HG03025 (cell line): ENCODE measurements around the gene THSD4.
"Not testable (repeated sequence)": the region's sequence is repeated elsewhere in the genome, so short reads cannot be mapped to it uniquely, and the experiment has no call there.

Experiments used
- ATAC-seq: cut with Tn5 transposase; IDR thresholded peaks from one replicate; pipeline ENCODE4 v1.9.1; 2021; ENCODE audit warnings: mild to moderate bottlenecking, moderate library complexity; ENCODE audit not compliant: unreplicated experiment, low FRiP score

Gene THSD4

DNA sequence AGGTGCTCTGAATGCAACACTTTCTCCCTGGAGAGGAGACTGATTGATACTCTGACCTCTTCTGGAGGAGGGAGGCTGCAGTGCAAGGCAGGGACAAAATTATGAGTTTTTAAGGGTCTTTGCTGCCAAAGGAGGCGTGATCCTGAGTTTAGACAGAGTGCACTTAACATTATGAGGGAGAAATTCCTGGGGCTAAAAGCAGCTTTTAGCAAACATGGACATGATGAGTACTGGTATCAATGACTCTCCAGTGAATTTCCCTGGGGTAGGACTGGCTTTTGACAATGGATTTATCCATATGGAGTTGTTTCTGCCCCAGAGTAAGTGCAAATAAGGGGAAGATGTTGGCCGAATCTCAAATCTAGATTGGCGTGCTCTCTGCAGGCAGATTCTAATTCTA, 133.1 kb downstream of the THSD4 start:
- no peak for ATAC-seq

DNA sequence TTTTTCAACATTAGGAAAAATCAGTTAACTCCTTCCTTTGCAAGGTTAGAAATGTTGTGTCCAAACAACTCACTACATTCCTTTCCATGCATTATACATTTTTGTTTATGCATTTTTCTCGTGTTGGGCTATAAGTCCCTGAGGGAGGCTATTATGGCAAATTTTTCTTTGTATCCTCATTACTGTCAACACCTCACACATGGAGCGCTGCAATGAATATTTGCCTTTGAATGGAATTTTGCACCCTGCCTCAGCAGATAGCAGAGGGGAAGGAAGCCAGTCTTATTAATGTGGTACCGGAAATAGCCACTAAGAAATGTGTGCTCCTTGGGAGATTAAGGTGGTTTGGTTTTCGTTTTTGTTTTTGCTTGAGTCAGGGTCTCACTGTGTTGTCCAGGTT, 134.7 kb downstream of the THSD4 start:
- ATAC-seq: no peak

DNA sequence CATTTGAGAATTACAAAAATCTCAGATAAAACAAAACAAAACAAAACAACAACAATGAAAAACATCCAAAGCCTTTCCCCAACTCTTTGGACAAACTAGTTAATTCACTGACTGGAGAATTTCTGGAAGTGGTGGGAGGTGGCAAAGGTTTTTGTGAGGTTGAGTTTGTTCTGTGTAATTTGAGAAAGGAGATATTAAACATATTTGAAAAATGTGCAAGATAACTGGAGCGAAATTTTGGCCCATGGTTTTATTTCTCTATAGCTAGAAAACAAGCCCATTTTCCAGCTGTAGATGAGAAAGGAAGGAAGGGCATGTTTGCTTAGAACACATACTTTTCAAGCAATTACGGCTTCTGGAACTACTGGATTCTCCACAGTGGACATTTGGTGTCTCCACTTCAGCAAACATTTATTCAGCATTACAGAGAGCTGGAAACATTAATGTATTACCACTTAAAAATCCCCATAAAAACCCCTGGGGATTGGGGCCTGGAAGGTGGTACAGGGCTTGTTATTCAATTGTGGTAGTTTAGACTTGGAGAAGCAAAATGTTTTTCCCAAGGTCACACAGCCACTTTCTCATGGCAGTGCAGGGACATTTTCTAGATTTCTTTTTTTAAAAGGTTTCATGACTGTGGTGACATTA, 135.8 kb downstream of the THSD4 start:
- ATAC-seq: no peak

DNA sequence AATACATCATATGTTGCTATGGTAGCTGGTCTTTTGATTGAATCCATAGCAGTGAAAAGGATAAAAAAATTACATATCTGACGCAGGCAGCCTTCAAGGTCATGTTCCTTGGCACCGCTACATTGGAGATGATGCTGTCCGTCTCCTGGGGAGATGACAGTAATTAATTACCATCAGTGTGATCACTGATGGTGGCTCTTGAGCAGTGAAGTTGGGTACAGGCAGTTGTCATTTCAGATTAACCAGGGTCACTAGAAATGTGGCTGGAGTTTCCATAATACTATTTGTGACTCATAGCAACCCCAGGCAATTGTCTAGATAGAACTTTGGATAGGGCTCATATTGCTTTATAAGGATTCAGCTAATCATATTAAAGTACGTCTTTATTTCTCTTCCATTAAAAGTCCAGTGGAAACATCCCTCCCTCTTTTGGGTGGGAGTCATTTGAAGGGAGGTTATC, 136.3 kb downstream of the THSD4 start:
- ATAC-seq: no peak

DNA sequence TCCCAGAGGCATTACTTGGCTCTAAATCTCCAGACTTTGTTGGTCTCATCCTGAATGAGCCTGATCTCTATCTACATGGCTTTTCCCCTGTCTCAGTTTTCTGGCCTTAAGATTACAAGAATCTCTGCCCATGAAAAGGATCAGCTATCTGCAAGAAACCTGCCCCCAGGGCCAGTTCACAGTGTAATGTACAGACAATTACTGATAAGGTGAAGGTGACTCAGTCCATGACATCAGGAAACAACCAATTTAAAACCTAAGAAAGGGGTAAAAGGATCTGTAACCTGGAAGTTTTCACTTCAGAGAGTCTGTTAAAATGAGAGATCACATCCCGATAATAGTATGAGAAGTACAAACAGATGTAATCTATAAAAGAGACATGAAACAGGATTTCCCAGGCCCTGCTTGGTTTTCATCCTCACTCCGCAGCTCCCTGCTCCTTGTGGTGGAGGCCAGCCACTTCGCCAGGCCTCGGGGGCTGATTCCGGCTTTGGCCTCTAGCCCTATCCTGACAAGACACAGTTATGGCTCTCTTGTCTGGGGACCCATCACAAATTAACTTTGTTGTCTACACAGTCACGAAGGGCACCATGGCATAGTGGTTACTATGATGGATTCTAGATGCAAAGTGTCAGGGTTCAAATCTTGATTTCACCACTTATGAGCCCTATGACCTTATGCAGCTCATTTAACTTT, 136.9 kb downstream of the THSD4 start:
- no peak for ATAC-seq

DNA sequence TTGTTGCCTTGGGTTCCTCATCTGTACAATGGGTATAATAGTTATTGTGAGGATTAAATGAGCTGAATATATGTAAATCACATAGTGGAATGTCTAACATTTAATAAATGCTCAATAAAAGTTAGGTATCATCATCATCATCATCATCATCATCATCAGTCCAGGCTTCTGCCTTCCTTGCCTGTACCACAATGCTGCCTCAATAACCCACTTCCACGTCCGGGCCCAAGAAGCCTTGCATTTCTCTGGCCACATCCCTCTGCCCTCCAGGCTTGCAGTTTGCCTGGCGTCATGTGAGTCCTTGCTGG, 137.4 kb downstream of the THSD4 start:
- no peak for ATAC-seq

DNA sequence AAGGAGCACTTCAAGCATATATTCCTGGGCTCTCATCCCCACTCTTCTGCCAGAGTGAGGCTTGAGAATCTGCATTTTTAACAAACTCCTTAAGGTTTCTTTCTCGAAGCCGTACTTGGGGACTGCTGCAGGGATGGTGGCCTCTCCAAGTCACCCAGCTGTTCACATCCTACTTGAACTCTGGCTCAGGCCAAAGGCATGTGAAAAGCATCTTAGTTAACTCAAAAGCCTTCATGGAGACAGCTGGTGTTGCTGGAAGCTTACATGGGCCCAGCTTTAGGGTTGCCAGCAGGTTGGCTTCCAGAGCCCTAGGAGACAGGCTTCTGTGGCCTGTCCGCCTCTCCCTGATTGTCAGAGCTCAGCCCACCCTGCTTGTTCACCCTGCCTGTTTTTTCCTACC, 139.2 kb downstream of the THSD4 start:
- no peak for ATAC-seq

DNA sequence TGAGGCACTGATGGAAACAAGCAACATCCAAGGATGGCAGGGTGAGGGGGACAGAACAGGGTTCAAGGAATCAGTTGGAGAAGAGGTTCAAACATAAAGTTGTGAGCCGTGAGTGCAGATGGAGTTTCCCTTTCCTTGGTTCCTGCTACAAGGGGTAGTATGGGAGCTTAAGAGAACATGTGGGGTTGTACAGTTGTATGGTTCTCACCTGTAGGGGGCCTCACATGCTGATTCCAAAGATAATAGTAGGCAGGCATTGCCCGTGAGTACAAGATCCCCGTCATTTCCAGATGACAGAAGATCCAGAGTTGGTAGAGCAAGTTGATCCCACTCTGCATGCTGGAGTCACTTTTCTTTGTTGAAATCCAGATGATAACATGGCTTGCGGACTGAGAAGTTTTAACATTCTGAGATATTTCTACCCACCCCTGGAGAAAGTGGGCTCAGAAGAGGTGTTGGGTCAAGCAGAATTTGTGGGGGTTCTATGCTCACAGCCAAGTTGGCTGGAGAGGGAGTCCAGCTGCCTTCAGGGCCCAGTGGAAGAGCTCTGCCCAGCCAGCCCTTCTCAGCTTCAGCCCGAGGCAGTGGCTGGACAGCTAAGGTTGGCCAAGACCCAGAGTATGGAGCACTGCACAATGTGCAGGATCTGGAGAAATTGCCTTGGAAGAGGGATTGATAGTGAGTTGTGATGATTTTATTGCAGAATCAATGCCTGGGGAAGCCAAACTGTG, 141.8 kb downstream of the THSD4 start:
- no peak for ATAC-seq

DNA sequence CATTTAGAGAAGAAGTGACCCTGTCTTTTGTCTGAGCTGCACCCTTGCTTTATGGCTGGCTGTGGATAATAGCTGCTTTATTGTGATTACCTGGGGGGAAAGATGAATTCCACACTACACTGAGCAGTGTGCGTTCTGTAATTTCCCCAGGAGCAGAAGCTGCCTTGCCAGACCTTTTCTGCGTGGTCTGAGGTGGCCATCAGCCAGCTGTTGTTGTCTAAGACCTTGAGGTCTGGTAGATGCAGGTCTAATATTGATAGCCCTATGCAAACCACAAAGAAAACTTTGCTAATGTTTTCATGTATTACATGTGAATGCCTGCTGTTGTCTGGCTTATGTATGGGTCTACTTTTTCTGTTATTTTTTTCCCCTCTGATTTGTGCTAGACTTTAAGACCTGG, 144.6 kb downstream of the THSD4 start:
- no peak for ATAC-seq

DNA sequence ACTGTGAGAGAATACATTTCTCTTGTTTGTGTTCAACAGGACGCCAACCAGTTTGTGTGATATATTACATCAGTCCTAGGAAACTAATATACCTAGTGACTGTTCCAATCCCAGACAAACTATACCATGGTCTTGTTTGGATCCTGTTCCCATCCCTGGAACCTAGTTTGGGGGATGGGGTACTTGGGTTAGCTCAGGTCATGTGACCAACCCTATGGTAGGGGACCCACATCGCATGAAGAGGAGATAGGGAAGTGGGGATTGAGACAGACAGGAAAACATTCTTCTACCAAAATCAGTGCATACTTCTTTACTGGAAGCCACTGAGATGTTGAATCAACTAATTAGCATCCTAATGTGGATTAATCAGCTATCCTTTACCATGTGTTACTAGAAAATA, 146.1 kb downstream of the THSD4 start:
- ATAC-seq: no peak

DNA sequence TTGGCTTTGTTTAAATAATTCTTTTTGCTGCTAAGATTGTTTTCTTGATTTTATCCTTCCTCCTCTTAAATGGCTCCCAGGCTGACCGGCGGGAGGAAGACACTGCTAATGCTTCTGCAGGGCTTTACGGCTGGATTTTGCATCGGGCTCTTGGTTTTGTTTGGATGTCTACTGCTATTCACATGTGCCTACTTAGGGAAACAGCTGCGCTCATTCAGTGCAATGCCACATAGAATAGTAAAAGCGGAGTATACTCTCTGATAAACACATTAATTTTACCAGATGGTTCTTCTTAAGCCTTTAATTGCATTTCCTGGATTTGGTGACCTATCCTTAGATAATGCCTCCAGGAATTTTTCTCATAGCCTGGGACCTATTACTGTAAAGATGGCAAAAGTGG, 146.6 kb downstream of the THSD4 start:
- ATAC-seq: no peak

DNA sequence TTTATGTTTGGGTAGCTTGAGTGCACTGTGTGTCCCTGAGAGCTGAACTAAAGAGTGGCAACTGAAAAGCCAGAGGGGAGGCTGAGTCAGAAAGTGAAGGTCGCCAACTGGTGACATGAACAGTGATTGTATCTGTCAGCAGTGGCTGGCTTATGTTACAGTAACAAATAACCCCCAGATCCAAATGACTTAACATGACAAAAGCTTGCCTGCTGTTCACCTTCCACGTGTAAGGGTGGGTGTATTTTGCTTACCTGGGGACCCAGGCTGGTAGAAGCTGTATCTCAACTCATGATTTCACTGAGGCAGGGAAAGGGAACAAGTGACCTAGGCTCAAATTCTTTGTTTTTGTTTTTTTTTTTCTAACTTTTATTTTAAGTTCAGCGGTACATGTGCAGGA, 147.3 kb downstream of the THSD4 start:
- no peak for ATAC-seq

DNA sequence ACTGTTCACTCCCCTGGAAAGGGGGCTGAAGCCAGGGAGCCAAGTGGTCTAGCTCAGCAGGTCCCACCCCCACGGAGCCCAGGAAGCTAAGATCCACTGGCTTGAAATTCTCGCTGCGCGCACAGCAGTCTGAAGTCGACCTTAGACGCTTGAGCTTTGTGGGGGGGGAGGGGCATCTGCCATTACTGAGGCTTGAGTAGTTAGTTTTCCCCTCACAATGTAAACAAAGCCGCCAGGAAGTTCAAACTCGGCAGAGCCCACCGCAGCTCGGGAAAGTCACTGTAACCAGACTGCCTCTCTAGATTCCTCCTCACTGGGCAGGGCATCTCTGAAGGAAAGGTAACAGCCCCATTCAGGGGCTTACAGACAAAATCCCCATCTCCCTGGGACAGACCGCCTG, 150.3 kb downstream of the THSD4 start:
- ATAC-seq: not testable (repeated sequence)

DNA sequence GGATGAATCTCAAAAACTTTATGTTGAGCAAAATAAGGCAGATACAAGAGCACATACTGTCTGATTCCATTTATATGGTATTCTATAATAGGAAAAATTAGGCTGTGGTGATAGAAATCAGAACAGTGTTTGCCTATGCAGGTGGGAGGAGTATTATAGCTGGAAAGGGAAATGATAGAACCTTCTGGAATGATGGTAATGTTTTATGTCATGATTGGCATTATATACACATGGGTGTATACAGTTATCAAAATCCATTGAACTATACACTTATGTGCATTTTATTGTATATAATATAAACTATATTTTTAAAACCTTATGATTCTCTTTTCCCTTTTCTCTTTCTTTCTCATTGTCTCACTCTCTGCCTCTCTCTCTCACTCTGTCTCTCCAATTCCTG, 156.1 kb downstream of the THSD4 start:
- ATAC-seq: no peak

DNA sequence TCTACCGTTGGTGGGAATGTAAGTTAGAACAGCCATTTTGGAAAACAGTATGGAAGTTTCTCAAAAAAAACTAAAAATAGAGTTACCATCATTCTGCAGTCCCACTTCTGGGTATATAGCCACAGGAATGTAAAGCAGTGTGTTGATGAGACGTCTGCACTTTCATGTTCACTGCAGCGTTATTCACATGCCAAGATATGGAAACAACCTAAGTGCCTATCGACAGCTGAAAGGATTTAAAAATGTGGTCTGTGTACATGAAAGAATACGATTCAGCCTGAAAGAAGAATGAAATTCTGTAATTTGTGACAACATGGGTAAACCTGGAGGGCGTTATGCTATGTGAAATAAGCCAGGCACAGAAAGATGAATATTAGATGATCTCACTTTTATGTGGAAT, 157.7 kb downstream of the THSD4 start:
- ATAC-seq: no peak

DNA sequence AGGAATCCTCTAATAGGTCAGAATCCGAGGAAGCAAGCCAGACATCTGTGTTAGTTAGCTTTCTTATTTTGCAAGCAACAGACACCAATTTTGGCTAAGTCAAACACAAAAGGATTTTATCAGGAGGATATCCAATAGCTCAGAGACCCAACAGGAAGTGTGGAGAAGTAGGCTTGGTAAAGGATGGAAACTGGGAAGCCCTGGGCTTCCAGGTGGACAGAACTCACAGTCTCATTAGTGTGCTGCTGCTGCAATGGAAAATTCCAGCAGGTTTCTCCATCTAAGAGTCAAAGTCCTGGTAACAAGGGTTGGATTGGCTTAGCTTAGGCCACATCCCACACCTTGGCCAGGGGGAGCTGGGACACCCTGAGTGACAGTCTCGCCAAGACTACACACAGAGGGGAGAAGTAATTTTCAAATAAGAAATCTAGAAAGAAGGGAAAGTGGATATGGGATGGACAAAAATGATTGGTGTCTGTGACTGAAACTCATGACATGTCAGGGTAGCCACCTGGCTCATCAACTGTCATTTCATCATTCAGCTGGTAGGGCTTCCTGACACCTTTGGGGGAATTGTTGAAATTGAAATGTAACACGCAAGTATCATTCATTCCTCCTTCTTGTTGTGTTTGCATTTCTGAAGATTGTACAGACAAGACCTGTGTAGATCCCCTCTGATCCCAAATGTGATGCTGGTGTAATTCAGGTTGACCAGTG, 158.6 kb downstream of the THSD4 start:
- ATAC-seq: no peak

DNA sequence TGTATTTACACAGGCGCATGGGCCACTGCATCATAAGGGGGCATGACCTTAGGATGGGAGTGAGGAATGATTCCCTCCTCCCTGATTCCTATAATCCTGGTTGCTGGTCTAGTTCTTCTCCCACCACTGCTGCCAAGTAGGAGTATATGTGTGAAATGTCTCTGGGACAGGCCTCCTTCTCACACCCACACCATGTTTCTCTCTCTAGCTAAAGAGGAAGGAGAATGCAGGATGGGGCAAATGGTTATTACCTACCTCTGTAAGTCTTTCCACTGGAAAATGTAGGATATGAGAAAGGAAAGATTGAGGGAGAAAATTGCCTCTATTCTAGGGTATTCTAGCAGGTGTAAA, 159.2 kb downstream of the THSD4 start:
- no peak for ATAC-seq

DNA sequence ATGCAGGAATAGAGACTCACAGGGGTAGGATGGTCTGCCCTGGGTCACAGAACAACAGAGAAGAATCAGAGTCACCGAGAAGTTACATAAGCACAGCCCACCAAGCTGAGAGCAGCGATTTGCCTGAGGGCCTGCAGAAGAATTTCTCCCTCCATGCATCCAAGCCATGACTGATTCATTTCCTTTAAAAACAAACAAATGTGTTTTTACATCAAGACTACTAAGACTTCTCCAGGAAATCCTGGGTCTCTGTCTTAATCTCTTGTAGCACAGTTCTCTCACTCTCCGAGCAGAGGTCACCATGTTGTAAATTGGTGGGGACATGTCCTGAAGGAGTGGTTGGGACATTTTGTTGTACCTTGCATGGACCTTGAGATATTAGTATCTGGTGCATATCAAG, 159.8 kb downstream of the THSD4 start:
- no peak for ATAC-seq

DNA sequence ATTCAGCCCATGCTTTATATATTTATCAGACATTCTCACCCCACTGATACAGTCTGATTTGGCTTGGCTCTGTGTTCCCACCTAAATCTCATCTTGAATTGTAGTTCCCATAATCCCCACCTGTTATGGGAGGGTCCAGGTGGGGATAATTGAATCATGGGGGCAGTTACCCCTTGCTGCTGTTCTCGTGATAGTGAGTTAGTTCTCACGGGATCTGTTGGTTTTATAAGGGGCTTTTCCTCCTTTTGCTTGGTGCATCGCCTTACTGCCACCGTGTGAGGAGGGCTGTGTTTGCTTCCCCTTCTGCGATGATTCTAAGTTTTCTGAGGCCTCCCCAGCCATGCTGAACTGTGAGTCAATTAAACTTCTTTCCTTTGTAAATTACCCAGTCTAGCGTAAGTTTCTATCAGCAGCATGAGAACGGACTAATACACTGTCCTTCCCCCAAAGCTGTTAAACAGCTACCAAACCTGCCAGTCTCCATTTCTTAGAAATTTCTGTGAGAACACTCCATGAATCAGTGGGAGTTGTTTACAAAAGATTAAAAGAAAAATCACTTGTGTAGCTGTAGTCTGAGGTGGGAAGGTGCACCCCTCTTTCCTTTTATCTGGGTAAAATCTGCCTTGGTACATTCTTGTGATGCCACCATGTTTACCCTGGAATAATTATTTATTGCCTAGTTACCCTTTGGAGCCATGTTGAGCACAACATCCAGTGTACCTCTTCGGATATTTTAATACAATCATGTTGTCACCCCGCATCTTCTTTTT, 160.5 kb downstream of the THSD4 start:
- ATAC-seq: no peak

DNA sequence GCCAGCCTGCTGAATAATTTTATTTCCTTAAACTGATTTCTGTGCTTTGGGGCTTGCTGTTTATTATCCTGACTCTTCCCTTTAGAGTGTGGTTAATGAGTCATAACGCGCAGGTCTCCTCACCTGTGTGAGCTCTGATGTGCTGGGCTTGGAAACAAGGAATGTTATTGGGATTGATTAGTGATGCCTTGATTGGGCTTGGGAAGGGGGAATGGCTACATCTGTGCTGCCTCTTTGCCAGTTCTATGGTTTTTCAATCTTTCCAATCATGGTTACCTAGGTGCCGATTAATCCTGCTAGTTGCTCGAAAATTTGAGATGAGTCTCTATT, 161.0 kb downstream of the THSD4 start:
- no peak for ATAC-seq
